T-helper 9 cell (primary cell): Measurements from ENCODE around the gene CYP8B1.

ENCODE experiments used
- DNase-seq: peaks from one replicate; pipeline ENCODE4 v3.0.0-alpha.2; 2020
- total RNA-seq, 2 donors: gene quantifications; one replicate each; lab custom pipeline; 2026; lab: John Stamatoyannopoulos, UW

Gene CYP8B1, protein sequence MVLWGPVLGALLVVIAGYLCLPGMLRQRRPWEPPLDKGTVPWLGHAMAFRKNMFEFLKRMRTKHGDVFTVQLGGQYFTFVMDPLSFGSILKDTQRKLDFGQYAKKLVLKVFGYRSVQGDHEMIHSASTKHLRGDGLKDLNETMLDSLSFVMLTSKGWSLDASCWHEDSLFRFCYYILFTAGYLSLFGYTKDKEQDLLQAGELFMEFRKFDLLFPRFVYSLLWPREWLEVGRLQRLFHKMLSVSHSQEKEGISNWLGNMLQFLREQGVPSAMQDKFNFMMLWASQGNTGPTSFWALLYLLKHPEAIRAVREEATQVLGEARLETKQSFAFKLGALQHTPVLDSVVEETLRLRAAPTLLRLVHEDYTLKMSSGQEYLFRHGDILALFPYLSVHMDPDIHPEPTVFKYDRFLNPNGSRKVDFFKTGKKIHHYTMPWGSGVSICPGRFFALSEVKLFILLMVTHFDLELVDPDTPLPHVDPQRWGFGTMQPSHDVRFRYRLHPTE
- total RNA-seq, result 0 to 0.07 reads per million in 2 donors

DNA sequence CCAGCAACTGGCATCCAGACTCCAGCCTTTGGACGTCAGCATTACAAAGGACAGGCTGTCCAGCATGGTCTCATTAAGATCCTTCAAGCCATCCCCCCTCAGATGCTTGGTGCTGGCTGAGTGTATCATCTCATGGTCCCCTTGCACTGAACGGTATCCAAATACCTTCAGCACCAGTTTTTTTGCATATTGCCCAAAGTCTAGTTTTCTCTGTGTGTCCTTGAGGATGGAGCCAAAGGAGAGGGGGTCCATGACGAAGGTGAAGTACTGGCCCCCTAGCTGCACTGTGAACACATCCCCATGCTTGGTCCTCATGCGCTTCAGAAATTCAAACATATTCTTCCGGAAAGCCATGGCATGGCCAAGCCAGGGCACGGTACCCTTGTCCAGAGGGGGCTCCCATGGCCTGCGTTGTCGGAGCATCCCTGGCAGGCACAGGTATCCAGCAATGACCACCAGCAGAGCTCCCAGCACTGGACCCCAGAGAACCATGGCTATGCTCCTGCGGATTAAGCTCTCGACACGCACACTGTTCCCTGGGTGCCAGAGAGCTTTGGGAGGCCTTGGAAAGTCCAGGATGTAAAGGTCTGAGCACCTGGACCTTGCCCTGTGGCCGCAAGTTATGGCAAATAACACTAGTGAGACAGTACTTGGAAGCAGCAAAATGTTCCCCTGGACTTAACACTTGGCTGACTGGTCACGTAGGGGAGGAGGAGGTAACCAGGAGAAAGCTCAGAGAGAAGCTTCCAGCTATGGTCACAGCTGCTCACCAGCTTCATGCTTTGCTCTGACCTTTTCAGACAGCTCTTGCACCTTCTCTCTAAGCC is at the start of gene CYP8B1:
Gene CYP8B1 (minus strand): TSS at position 555 of the 827 bp plus-strand sequence. CDS start 63 bp downstream, at position 492.
- DNase-seq, result no peak

DNA sequence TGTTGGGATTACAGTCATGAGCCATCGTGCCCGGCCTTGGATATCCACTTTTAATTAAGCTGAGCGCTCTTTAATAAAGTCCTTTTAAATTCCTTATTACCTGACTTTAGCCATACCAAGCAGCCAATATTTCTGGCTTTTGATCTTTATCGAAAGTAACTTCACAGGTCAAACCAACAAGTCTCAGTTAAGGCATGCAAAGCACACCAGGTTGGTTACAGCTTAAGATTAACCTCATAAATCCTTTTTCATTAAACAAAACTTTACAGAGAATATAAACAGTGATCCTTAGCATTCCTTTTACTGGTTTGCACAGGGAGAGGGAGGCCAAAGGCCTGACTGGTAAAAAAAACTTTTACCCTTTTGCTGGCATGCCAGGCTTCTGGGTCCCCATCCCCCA is 47.9 kb upstream of the CYP8B1 start:
- DNase-seq, result no peak

DNA sequence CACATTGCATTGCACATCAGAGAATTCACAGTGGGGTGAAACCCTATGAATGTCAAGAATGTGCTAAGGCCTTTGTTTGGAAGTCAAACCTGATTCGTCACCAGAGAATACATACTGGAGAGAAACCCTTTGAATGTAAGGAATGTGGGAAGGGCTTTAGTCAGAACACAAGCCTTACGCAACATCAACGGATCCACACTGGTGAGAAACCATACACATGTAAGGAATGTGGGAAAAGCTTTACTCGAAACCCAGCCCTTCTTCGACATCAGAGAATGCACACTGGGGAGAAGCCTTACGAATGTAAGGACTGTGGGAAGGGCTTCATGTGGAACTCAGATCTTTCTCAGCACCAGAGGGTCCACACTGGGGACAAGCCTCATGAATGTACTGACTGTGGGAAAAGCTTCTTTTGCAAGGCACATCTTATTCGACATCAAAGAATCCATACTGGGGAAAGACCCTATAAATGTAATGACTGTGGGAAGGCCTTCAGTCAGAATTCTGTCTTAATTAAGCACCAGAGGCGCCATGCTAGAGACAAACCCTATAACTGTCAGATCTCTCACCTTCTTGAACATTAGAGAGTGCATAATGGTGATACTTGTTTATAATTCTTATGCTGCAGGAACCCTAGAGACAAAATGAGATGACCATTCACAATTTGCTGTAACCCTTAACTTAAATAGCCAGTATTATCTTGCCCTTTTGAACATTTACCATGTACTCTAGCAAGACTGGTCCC is 39.3 kb upstream of the CYP8B1 start:
- no peak for DNase-seq

DNA sequence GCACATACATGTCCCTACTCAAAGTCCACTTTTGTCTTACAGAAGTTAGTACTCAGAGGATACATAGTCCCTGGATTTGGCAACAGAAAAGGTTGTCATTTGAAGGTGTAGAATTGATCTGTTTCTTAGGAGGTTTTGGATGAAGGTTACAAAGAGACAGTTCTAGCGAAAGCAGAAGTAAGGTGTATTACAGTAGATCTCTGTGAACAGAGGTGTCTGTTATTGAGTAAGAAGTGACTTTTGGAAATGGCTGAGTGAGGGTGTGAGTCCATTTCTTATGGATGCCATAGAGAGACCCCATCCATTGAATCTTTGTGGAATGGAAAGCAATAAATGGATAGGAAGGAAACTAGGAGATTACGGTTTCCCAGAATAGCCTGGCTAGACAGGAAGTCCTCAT is 35.9 kb upstream of the CYP8B1 start:
- DNase-seq, result no peak

DNA sequence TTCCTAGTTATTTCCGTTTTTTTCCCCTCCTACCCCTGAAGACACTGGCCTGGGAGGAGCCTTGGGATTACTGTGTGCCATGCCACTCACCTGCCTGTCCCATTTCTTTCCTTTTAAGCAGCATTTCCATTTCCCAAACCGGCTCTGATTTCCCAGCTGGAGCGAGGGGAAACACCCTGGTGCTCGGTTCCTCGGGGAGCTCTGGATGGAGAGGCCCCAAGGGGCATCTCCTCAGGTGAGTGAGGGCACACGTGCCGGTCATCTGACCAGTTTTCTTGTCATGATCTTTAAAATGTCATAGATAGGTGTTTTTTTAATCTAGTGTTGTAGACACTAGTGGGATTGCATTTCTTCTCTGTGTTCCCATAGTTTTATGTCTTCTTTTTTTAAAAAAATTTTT is 33.0 kb upstream of the CYP8B1 start:
- DNase-seq, result no peak

DNA sequence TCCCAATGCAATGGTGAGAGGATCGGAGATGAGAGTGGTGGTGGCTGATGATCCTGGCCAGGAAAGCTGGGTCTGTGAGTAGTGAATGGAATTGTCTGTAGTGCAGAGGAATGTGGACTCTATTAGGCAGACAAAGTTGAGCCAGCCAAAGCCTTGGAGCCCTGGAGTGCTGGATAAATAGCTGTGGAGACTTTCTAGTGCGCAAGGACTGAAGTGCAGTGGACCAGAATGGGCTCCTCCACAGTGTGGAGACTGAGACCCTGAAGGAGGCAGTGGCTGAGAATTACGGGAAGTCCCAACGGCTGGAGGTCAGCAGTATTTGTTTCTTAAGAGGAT is 31.1 kb upstream of the CYP8B1 start:
- no peak for DNase-seq

DNA sequence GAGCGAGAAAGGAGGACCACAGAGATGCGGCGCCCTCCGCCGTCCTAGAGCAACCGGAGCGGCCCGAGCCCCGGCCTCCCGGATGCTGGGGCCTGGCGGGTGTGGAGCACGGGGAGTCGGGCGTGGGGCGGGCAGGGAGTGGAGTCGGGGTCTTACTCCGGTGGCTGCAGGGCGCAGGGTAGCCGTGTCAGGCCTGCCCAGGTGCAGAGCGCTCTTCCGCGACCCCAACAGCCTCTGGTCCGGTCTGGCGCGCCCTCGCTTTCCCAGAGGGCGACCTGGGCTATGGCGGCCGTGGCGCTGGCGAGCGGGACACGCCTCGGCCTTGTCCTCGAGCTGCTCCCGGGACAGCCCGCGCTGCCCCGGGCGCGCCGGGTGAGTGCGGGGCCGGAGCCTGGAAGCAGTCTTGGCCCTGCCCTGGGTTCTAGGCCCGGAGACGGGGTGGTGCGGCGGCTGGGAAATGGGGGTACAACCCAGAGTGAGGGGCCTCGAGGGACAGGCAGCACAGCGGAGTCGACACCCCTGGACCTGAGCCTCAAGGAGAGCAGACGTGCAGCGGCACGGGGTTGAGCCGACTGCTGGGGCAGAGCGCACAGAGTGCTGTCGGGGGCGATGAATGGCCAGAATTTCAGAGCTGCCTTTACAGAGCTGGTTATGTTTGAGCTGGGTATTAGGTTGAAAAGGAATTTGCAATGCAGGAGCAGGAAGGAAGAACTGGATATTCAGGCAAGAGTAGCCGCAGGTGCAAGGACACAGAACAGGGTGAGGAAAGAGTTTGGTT is 30.6 kb upstream of the CYP8B1 start, which contains the start of gene ZNF662:
Gene ZNF662 (plus strand): TSS at position 73 of the 778 bp plus-strand sequence. CDS start 1,973 bp downstream, outside the sequence.
- DNase-seq, result no peak

DNA sequence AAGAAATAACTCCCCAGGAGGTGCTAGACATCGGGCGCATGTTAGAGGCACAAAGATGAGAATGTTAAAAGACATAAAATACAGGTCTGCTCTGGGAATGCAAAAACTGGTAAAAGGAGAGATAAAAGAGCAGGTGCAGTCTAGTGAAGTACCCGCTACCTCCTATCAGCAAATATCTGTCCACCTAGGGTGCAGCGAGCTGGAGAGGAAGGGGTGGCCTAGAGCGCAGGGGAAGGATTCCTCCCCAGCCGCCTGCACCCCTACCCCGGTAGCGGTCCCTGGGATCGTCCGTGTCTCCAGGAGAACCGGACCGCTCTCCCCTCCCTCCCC is 30.0 kb upstream of the CYP8B1 start:
- no peak for DNase-seq

DNA sequence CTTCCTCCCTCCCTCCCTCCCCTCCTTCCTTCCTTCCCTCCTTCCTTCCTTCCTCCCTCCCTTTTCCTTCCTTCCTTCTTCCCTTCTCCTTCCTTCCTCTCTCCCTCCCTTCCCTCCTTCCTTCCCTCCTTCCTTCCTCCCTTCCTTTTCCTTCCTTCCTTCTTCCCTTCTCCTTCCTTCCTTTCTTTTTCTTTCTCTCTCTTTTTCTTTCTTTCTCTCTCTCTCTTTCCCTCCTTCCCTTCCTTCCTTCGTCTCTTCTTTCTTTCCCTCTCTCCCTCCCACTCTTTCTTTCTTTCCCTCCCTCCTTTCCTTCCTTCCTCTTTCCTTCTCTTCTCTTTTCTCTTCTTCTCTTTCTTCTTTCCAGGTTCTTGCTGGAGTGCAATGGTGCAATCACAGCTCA is 28.4 kb upstream of the CYP8B1 start:
- DNase-seq, result no peak

DNA sequence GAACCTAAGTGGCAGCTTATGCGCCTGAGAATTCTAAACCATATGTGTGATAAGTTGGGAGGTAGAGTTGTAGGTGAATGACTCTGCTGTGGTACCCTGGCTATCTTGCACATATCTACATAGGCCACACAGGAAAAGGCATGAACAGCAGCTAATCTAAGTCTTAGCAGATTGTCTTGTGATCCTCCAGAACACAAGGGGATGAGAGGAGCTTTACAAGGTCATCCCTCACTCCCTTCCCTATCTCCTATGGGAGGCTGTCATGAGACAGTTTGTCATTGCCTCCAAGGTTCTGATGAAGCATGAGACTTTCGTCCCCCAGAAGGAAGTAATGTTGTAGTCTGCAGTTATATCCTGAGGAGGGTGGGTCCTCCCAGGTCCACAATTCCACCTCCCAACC is 26.6 kb upstream of the CYP8B1 start:
- DNase-seq, result no peak

DNA sequence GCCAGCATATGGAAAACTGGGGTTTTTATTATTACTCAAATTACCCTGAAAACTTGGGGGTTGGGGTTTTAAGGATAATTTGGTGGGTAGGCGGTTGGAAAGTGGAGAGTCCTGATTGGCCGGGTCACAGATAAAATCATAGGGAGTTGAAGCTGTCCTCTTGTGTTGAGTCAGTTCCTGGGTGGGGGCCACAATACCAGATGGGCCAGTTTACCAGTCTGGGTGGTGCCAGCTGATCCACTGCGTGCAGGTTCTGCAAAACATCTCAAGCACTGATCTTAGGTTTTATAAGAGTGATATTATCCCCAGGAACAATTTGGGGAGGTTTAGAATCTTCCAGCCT is 25.4 kb upstream of the CYP8B1 start:
- no peak for DNase-seq

DNA sequence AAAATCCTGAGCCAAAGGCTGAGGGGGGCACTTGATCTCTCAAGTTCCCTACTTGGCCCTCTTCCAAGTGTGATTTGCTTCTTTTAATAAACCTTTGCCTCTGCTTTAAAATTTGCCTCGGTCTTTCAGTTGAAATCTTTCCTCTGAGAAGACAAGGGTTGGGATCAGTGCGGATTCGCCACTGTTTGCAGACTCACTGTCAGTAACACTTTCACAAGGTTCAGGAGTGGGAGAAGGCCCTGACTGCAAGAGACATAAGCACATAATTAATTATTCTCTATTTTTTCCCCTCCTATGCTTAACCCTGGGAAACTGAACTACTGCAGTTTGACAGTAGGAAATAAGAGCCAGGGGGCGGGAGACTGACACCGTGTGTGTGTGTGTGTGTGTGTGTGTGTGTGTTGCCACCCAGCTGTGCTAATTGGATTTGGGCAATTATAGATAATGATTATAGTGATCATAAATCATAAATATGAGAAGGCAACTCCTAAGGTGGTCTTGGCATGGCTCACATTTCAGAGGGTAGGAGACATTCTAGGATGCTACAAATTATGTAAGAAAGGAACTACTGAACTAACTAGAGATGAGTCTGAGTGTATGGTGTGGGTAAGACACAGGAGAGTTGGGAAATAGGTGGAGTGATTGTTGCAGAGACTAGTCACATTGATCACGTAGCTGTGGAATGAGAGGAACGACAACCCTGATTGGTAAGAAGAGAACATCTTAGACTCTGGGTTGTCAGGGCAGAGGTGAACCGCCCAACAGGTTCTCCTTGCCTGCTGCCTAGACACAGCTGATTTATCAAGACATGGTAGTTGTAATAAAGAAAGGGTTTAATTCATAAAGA is 24.8 kb upstream of the CYP8B1 start:
- DNase-seq, result no peak

DNA sequence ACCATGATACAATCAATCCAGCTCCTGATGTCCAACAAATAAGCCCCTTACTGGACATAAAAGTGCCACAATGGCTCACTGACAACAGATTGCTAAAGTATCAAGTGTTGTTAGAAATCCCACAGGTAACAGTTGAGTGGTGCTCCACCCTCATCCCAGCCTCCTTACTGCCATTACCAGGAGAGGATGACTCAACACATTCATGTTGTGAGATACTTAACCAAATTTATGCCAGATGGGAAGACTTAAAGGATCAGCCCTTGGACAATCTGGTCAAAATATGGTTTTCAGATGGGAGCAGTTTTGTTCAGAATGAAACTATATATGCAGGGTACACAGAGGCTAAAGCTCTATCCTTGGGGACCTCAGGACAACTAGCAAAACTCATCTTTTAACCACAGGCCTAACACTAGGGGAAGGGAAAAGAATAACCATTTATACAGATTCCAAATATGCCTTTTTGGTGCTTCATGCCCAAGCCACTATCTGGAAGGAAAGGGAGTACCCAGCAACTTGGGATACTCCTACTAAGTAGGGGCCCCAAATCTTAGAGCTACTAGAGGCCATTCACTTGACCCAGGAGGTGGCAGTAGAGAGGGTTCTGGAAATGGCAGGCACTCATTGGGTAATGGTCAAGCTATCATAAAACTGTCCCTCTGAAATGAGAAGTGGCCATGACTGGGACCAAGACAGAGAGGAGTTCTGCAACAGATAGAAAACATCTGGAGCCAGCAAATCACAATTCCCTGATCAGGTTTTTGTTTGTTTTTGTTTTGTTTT is 23.4 kb upstream of the CYP8B1 start:
- no peak for DNase-seq

DNA sequence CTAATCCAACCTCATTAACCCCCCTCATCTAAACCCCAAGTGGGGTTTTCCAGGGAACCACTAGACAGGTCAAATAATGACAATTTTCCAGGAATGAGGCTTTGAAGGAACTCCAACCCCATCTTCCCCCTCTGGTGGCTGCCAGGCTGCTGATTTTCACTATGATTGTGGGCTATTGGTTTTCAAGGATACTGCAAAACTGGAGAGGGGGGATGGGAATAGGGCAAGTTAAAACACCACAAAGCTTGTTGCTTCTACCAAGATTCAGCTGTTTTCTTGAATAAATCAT is 19.8 kb upstream of the CYP8B1 start:
- DNase-seq, result no peak

DNA sequence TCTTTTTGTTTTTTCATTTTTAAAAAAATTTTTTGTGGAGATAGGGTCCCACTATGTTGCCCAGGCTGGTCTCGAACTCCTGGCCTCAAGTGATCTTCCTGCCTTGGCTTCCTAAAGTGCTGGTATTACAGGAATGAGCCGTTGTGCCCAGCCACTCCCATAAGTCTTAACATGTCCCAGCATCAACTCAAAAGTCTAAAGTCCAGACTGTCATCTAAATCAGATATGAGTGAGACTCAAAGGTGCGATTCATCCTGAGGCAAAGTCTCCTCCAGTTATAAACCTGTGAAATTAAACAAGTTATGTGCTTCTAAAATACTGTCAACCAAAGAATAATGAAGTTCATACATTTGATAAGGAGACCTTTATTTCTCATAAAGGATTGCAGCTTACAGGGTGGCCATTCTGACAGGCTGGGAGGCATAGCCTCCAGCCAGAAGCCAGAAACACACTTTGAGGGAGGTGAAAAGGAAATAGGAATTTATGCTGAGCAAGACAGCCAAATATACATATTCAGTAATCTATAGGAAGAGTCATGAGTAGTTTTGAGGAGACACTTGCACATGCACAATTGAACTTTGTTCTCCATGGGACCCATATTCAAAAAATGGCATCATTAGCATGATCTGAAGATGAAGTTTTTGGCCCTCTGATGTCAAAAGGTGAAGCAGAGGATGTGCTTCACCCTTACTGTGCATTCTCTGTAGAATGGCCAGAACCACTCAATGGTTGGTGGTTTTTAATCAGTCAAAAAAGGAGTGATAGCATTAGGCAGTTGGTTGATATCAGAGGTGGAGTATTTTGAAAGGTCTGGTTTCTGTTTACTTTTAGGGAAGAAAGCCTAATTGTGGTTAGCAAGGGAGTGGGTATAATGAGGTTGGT is 19.3 kb upstream of the CYP8B1 start:
- no peak for DNase-seq

DNA sequence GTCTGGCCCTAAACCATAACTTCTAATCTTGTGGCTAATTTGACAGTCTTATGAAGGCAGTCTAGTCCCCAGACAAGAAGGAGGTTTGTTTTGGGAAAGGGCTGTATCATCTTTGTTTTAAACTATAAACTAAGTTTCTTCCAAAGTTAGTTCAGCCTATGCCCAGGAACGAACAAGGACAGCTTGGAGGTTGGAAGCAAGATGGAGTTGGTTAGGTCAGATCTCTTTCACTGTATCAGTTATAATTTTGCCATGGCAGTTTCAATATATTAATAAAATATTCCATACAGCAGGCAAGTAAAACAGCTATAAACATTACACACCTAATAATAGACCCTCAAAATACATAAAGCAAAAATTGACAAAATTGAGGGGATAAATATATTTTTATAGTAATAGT is 17.1 kb upstream of the CYP8B1 start:
- DNase-seq, result no peak

DNA sequence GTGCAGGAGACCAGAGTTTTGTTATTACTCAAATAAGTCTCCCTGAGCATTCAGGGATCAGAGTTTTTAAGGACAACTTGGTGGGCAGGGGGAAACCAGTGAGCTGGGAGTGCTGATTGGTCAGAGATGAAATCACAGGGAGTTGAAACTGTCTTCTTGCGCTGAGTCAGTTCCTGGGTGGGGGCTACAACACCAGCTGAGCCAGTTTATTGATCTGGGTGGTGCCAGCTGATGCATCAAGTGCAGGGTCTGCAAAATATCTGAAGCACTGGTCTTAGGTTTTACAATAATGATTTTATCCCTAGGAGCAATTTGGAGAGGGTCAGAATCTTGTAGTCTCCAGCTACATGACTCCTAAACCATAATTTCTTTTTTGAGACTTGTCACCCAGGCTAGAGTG is 16.5 kb upstream of the CYP8B1 start:
- DNase-seq, result no peak

DNA sequence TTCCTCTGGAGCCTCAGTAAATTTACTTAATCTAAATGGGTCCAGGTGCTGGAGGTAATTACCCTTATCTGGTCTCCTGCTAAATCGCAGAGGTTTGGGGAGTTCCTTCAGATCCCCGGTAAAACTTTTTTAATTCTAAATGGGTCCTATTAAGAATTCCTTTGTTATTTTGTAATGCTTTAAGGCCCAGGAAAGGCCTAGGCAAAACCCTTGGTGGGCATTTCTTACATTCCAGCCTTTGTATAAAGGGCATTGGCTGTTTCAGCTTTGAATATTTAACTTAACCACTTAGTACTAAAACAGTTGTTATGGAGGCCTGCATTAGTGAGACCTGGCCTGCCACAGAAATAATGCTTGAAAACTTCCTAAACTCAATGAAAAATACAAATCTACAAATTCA is 15.4 kb upstream of the CYP8B1 start:
- no peak for DNase-seq

DNA sequence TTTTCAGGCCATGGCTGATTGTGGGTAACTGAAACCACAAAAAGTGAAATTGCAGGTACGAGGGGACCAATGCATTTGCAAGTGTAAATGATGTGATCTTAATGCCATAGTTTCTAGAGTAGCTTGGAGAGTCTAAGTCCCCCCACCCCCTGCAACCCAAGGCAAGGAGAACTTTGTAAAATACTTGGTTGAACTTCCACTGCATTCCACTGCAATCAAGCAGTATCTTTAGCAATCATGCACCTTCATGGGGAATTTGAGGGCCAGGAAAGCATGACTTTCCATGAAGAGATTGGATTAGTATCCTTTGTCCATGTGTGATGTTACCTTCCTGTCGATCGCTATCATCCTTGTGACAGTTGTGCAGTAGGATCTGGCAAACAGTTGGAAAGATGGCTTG is 11.4 kb upstream of the CYP8B1 start:
- DNase-seq, result no peak

DNA sequence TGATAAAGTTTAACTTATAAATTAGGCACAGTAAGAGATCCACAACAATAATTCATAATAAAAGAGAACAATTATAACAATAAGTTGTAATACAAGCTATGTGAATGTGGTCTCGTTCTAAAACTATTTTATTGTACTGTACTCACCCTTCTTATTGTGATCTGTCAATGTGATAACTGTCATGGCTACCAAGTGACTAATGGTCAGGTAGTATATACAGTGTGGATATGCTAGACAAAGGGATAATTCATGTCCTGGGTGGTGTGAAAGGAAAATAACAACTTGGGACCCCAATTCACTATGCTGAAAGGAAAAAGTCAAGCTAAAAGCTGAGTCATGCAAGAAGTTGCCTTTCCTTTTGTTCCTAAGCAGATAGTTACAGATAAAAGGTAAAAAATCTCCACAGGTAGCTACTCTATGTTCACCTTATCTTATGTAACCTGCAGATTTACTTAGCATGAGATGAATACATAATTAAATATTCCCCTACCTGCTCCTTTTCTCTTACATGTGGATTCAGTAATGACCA is 10.7 kb upstream of the CYP8B1 start:
- DNase-seq, result no peak
